ENCODE measurements around the gene SYTL4.

GRCh38 chrX:100647739-100648138, 84.2 kb downstream of the SYTL4 start:
- TF ChIP-seq CTCF (IDR thresholded peaks at IDR 0.05) (no peak), POLR2A (IDR thresholded peaks at IDR 0.05) (no peak)

Data from lower leg skin (tissue), 3 donors.